SU-DHL-6 (cell line): ENCODE measurements around the gene RAP1A.
A peak's percentile ranks its signal among the peaks of the same experiment; 100 is the strongest.

Source experiments
- H2AFZ ChIP-seq: fragments of 200-600 bp; sonication (generic); 2 replicates; pipeline ENCODE4 v1.6.1; 2014; ENCODE audit warnings: low read depth, mild to moderate bottlenecking, moderate library complexity, mixed read lengths, antibody characterized with exemption, low read length; ENCODE audit not compliant: severe bottlenecking
- H3F3A ChIP-seq: fragments of 200-600 bp; shearing (Covaris generic); 2 replicates; pipeline ENCODE4 v1.6.0; 2016; ENCODE audit warnings: antibody characterized with exemption, mild to moderate bottlenecking; ENCODE audit not compliant: insufficient read depth
- H3K27ac ChIP-seq: fragments of 200-600 bp; sonication (generic); 2 replicates; pipeline ENCODE4 v1.5.1; 2016; ENCODE audit warnings: low read depth, mild to moderate bottlenecking, low read length, moderate library complexity, mixed read lengths
- H3K27me3 ChIP-seq: fragments of 200-600 bp; sonication (generic), shearing (Covaris generic); 2 replicates; pipeline ENCODE4 v1.6.0; 2014; ENCODE audit warnings: mild to moderate bottlenecking, low read length
- H3K36me3 ChIP-seq: fragments of 200-600 bp; sonication (generic); 2 replicates; pipeline ENCODE4 v1.6.1; 2014; ENCODE audit warnings: mild to moderate bottlenecking, low read length, mixed read lengths
- H3K4me2 ChIP-seq: fragments of 300-600, 200-600 bp; shearing (Covaris generic), sonication (generic); 2 replicates; pipeline ENCODE4 v1.6.0; 2014; ENCODE audit warnings: low read length, low read depth, mild to moderate bottlenecking; ENCODE audit not compliant: poor library complexity, severe bottlenecking
- H3K4me3 ChIP-seq: fragments of 200-600 bp; sonication (generic); 2 replicates; pipeline ENCODE4 v1.5.1; 2014; ENCODE audit warnings: antibody characterized with exemption, low read length, mild to moderate bottlenecking, mixed read lengths; ENCODE audit not compliant: insufficient read depth, poor library complexity, severe bottlenecking
- H3K79me2 ChIP-seq: fragments of 200-600 bp; sonication (generic); 2 replicates; pipeline ENCODE4 v1.6.1; 2014; ENCODE audit warnings: mild to moderate bottlenecking, low read length, moderate library complexity; ENCODE audit not compliant: insufficient read depth
- H3K9ac ChIP-seq: fragments of 200-600 bp; sonication (generic); 2 replicates; pipeline ENCODE4 v1.7.0; 2014; ENCODE audit warnings: mild to moderate bottlenecking, low read length
- H3K9me2 ChIP-seq: fragments of 200-600 bp; sonication (generic); replicated peaks from 2 replicates; pipeline ENCODE4 v1.6.1; 2014; ENCODE audit warnings: low read length; ENCODE audit not compliant: insufficient read depth
- H3K9me3 ChIP-seq: fragments of 200-600 bp; sonication (generic); 2 replicates; pipeline ENCODE4 v1.6.1; 2014; ENCODE audit warnings: low read length, mixed read lengths; ENCODE audit not compliant: insufficient read depth
- H4K20me1 ChIP-seq: fragments of 200-600 bp; sonication (generic); 2 replicates; pipeline ENCODE4 v1.6.1; 2014; ENCODE audit warnings: low read depth, mild to moderate bottlenecking, antibody characterized with exemption, low read length, moderate library complexity, mixed read lengths
- EZH2phosphoT487 ChIP-seq: fragments of 200-600 bp; sonication (generic), shearing (Covaris generic); conservative IDR thresholded peaks from 2 replicates; pipeline ENCODE4 v1.6.1; 2018; ENCODE audit warnings: mild to moderate bottlenecking, antibody characterized with exemption, low read length, moderate library complexity, mixed read lengths
- TF ChIP-seq, protein P1 (sequence below): fragments of 200-600 bp; sonication (generic); IDR thresholded peaks from one replicate; pipeline ENCODE4 v1.5.1; 2017; ENCODE audit warnings: antibody characterized with exemption, mild to moderate bottlenecking, low read length, moderate library complexity; ENCODE audit not compliant: insufficient read depth, poor library complexity, severe bottlenecking

RAP1A gene

DNA sequence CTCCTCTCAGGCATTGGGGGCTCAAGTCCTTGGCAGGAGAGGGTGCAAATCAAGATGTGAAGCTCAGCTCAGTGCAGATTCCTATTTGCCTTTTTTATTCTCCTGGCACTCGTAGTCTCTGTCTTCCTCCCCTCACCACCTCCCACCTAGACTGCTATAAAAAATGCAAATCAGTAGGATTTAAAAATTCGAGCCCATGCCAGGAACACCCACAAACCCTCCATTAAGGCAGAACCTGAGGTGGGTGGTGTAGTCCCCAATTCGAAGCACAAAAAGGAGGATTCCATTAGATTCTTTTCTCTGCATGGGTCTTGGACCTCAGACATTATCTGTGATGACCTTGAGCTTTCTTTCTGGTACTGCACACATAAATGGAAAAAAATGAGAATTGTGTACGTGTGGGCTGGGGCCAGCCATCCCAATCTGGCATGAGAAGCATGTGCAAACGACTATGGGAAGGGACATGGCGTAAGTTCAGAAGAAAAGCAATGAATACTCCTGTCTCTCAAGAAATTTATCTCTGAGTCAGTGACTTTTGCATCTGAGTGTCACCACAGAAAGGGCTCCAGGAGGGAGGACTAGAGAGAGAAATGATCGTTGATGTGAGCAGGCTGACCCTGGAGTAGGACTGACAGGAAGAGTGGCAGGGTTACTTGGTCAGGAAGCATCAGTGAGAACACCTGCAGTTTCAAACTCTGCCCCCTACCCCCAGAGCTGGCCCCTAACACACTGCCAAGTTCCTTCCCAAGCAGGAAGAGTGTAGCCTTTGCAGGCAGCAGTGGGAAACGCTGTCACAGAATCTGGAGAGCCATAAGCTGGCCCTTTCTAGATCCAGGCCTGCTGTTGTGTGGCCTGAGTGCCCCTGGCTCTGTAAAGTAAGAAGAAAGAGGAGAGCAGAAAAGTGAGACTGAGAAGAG lies 117.9 kb downstream of the RAP1A start:
- no peaks in the 10 kb centered on the region for H3K79me2 ChIP-seq
- H3K27me3 ChIP-seq, result no peaks in the 10 kb centered on the region
- no peaks in the 10 kb centered on the region for H3K9me3 ChIP-seq
- H3F3A ChIP-seq, result no peaks in the 10 kb centered on the region
- no peak overlapping the region for H2AFZ ChIP-seq
- peak overlapping the region; percentile 57 for H3K4me3 ChIP-seq
- no peaks in the 10 kb centered on the region for H4K20me1 ChIP-seq
- no peaks in the 10 kb centered on the region for H3K9me2 ChIP-seq
- H3K9ac ChIP-seq, result peak overlapping the region; percentile 79
- H3K36me3 ChIP-seq, result no peaks in the 10 kb centered on the region; the same call in 1 of the 2 replicates
- peak overlapping the region; percentile 15; the same call in 1 of the 2 replicates for H3K27ac ChIP-seq
- peak overlapping the region; percentile 59 for H3K4me2 ChIP-seq
- TF ChIP-seq EZH2phosphoT487, result no peak
- TF ChIP-seq, protein P1, sequence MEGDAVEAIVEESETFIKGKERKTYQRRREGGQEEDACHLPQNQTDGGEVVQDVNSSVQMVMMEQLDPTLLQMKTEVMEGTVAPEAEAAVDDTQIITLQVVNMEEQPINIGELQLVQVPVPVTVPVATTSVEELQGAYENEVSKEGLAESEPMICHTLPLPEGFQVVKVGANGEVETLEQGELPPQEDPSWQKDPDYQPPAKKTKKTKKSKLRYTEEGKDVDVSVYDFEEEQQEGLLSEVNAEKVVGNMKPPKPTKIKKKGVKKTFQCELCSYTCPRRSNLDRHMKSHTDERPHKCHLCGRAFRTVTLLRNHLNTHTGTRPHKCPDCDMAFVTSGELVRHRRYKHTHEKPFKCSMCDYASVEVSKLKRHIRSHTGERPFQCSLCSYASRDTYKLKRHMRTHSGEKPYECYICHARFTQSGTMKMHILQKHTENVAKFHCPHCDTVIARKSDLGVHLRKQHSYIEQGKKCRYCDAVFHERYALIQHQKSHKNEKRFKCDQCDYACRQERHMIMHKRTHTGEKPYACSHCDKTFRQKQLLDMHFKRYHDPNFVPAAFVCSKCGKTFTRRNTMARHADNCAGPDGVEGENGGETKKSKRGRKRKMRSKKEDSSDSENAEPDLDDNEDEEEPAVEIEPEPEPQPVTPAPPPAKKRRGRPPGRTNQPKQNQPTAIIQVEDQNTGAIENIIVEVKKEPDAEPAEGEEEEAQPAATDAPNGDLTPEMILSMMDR, result no peak

DNA sequence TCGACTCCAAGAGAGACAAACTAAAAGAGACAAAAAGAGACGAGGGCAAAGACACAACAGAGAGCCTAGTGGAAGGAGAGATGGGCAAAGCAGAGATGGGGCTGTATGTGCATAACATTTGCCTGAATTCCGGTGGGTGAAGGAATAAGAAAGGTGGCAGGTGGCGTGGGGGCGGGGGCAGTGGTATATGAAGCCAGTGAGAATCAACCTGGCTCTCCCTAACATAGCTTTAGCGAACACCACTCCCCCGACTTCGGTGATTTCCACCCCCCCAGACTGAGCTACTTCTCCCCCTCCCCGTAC lies 118.5 kb downstream of the RAP1A start:
- Histone ChIP-seq H4K20me1 (no peaks in the 10 kb centered on the region), H3F3A (no peaks in the 10 kb centered on the region), H3K27ac (peak overlapping the region; percentile 15; the same call in 1 of the 2 replicates), H3K27me3 (no peaks in the 10 kb centered on the region), H3K36me3 (no peaks in the 10 kb centered on the region; the same call in 1 of the 2 replicates), H3K4me3 (peak overlapping the region; percentile 57), H3K9me3 (no peaks in the 10 kb centered on the region), H3K9ac (peak overlapping the region; percentile 79), H3K79me2 (no peaks in the 10 kb centered on the region), H2AFZ (no peak overlapping the region), H3K4me2 (peak overlapping the region; percentile 59), H3K9me2 (no peaks in the 10 kb centered on the region)
- no peak for TF ChIP-seq EZH2phosphoT487
- TF ChIP-seq, protein P1, result no peak

DNA sequence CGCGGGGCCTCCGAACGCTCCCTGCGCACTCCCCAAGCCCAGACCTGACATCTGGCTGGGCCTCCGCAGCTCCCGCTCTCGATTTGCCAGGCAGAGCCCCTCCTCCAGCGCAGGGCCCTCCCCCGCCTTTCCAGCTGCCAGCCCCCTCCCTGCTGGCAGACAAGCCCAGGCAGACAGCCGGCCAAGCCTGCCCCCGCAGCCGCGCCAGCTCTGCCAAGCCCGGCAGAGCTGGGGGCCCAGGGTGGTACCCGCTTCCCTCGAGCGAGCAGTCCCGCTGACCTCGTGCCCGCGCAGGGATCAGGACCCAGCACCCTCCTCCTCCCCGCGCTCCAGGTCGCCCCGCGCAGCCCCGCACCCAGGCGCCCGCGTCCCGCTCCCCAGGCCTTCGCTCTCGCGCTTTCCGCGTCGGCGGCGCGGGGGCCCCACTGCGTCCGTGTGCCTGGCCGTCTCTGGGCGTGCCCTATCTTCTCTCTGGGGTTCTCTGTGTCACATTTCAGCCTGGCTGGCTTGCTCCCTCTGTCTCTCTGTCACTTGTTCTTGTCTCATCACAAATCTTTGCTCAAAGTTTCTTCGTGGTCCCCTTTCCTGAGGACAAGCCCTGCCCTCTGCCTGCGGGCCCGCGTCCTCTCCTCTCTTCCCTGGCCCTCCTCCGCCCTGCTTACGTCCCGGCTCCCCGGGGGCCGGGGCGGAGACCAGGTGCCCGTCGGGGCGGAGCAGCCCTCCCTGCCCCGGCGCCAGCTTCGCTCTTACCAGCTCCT lies 119.0 kb downstream of the RAP1A start:
- H3F3A ChIP-seq, result no peaks in the 10 kb centered on the region
- no peaks in the 10 kb centered on the region for H3K9me3 ChIP-seq
- TF ChIP-seq EZH2phosphoT487, result no peak
- TF ChIP-seq, protein P1, result no peak
- no peaks in the 10 kb centered on the region for H3K9me2 ChIP-seq
- no peaks in the 10 kb centered on the region for H3K79me2 ChIP-seq
- H3K9ac ChIP-seq, result peak overlapping the region; percentile 79
- peak overlapping the region; percentile 52 for H2AFZ ChIP-seq
- no peaks in the 10 kb centered on the region; the same call in 1 of the 2 replicates for H3K36me3 ChIP-seq
- peak overlapping the region; percentile 64 for H3K27ac ChIP-seq
- H3K4me3 ChIP-seq, result peak overlapping the region; percentile 57
- no peaks in the 10 kb centered on the region for H4K20me1 ChIP-seq
- H3K4me2 ChIP-seq, result peak overlapping the region; percentile 59
- H3K27me3 ChIP-seq, result no peaks in the 10 kb centered on the region
